GM19023 (cell line): ENCODE results near the gene WNT3.

Source experiments
- ATAC-seq: cut with Tn5 transposase; IDR thresholded peaks from one replicate; pipeline ENCODE4 v1.9.1; 2021; ENCODE audit warnings: mild to moderate bottlenecking, moderate library complexity; ENCODE audit not compliant: unreplicated experiment

WNT3 gene

DNA sequence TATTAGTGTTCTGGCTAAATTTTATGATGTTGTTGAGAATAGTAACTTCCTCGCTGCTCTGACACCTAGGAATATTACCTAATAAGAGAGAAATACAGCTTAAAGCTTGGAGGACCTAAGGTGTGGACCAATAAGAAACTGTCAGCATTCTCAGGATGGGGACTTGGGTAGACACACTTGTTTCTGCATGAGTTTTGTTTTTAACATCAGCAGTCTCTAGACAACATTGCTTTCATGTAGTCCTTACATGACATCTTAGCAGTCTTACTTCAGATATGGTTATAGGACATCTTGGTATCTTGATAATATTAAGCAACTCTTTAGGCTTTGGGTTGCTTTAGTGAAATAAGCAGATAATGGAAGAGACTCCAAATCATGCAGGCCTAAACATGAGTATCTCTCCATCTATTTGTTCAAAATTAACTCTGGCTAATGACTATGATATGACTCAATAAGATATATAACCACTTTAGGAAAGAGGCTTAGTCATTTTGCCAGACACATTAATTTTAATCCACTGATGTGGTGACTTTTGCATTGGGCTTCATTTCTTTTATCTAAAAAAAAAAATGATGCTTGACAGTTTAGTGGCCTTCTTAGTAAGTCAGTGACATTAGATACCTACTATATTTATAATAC lies 84.5 kb downstream of the WNT3 start:
- ATAC-seq: no peak

DNA sequence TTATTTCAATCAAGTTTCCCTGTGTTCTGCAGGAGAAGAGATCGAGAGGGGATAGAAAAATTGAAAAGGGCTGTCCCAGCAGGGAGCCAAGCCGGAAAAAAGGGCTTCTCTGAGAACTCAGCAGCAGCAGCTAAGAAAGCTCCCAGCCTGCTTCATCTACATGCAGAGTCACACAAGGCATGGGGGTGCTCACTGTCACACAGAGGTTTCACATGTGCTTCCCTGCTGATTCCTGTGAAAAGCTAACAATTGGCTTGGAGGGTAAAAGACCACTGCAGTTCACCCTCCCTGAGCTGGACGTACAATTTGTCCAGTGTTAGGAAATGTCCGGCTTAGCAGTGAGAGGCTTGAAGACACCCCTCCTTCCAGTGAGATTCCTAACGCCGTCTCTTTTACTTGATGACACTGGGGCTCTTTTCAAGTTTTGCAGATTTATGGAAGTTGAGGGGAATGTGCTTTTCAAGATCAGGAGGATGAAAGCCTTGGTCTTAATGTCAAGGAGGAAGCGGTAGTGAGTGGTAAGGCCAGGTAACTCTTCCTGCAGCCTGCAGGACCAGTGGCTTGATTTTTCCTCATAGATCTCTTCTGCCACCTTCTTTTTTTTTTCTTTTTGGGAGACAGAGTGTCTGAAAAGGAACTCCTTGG lies 85.6 kb downstream of the WNT3 start:
- ATAC-seq: no peak

- ATAC-seq: no peak
Observed at GRCh38 chr17:46732160-46732559, 86.3 kb downstream of the WNT3 start.

GRCh38 chr17:46730679-46731078 lies 87.8 kb downstream of the WNT3 start:
- no peak for ATAC-seq

DNA sequence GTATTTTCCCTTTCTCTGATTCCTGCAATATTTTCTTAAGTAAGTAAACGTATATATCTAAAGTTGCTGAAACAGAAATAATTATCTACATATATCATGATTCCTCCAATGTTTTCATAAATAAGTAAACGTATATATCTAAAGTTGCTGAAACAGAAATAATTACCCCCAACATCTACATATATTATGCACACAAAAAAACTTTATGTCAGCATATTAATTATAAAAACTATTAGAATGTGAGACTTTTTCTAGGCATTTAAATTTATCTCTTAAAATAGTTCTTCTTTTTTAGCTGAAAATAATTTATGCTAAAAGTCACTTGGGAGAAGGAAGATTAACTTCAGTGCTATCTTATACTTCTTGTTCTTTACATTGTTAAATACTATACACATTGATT lies 88.5 kb downstream of the WNT3 start:
- ATAC-seq: no peak

- ATAC-seq: no peak
Observed at GRCh38 chr17:46727572-46728348, 90.7 kb downstream of the WNT3 start.

GRCh38 chr17:46726206-46726605 lies 92.3 kb downstream of the WNT3 start:
- no peak for ATAC-seq

DNA sequence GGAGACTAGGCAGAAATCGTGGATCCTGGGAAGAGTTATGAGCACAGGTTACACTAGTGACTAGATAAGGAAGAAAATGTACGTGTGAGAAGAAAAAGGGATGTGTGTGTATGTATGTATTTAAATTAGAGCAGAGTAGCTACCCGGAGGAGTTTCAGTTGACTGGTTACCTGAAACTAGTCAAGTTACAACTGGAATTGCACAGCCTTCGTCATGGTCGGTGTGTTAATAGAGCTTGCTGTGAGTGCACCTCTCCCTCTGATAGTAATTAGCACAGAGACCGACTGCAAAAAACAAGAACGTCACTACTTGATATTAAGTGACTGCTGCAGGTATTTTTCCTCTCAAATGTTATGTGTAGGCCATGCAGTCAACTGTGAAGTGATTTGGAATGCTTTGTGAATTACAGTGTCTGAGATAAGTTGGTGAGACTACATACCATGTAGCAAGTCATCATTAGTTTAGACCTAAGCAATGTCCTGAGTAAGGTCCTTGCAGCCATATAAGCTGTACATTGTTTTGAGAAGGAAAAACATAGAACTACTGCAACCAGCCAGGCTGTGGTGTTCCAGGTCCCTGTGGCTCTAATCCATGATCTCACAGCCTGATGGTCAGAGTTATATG lies 95.7 kb downstream of the WNT3 start:
- ATAC-seq: no peak

DNA sequence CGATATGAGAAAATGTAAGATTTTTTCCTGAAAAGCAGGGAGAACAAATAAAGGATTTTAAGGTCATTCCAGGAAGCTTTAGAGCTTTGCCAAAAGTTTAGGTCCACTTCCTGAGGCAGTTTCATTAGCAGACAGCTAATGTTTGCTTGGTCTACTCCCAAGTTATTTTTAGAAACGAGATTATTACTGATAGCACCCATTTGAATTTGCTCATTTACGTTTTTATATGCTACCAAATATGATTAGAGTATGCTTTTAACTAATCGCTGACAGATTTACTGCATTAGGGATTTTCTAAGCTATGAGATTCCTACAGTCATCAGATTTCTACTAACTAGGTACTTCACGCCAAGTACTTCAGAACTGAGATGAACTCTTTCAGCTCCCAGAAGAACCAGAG lies 98.1 kb downstream of the WNT3 start:
- no peak for ATAC-seq

- no peak for ATAC-seq
Observed at GRCh38 chr17:46719891-46720290, 98.6 kb downstream of the WNT3 start.

DNA sequence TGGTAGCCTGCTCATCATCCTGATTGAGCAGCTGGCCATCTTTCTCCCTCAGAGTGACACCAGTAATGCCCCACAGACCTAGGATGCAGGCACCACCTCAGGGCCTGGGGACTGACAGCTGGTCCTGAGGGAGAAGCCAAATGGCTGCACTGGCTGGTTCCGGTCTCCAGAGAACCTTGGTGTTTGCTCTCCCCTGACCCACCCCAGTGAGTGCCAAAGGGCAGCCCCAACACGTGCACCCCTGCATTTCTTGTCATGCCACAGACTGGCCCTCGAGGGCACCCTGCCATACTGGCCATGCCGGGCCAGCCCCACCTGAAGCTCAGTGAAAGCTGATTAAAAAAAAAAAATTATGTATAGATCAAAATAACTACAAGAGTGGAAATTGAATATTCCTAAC lies 100.5 kb downstream of the WNT3 start:
- no peak for ATAC-seq
